ENCODE results near the gene UBXN1. TPM values are rescaled to one million over a fixed set of nuclear protein-coding genes. Genes with fewer than 3 reads are reported as not detected.

Gene UBXN1
- total RNA-seq, 1 experiment from 2014 or later: 150 TPM

GRCh38 chr11:62688491-62688890 is 9.6 kb upstream of the UBXN1 start:
- Histone ChIP-seq H3K36me3 (ENCODE audit: low read depth) (0 out of 2 replicates have a peak, but pooled peaks cover 12% of the 10 kb centered on the region), H3K27me3 (ENCODE audit: insufficient read depth, low read depth) (no peaks in the 10 kb centered on the region), H3K4me3 (no peak overlapping the region), H3K79me2 (ENCODE audit: low read depth) (no peaks in the 10 kb centered on the region), H3K4me1 (replicated peaks; ENCODE audit: insufficient read depth) (no peaks in the 10 kb centered on the region), H3K9me2 (ENCODE audit: insufficient read depth) (no peaks in the 10 kb centered on the region), H2AFZ (no peak overlapping the region), H3K27ac (no peak overlapping the region), H3K4me2 (no peak overlapping the region), H3F3A (ENCODE audit: insufficient read depth, low read depth) (peaks cover 19% of the 10 kb centered on the region), H4K20me1 (ENCODE audit: insufficient read depth) (no peaks in the 10 kb centered on the region), H3K9me3 (ENCODE audit: insufficient read depth, low read depth) (no peaks in the 10 kb centered on the region)
- no TSS peak for BruUV-seq (replicated peaks)
- TF ChIP-seq CTCF (conservative IDR thresholded peaks at IDR 0.05) (no peak), EZH2 (IDR thresholded peaks at IDR 0.05; ENCODE audit: low read depth) (no peak)
- intact Hi-C loops (cut with micrococcal nuclease; ENCODE audit: unreplicated experiment): no loop called here
- ChIA-PET POLR2A (ENCODE audit: unreplicated experiment) (no interaction called here), CTCF (no interaction called here)
- DNase-seq: no peak

GRCh38 chr11:62687508-62688396 is 8.9 kb upstream of the UBXN1 start:
- intact Hi-C loops (cut with micrococcal nuclease; ENCODE audit: unreplicated experiment): no loop called here
- CTCF ChIA-PET: no interaction called here
- H3K9me3 ChIP-seq (ENCODE audit: insufficient read depth, low read depth): no peaks in the 10 kb centered on the region
- H3K36me3 ChIP-seq (ENCODE audit: low read depth): 0 out of 2 replicates have a peak, but pooled peaks cover 6% of the 10 kb centered on the region
- DNase-seq: no peak
- POLR2A ChIA-PET (ENCODE audit: unreplicated experiment): no interaction called here
- H3K9me2 ChIP-seq (ENCODE audit: insufficient read depth): no peaks in the 10 kb centered on the region
- H3K27me3 ChIP-seq (ENCODE audit: insufficient read depth, low read depth): no peaks in the 10 kb centered on the region
- TF ChIP-seq CTCF (conservative IDR thresholded peaks at IDR 0.05) (no peak), EZH2 (IDR thresholded peaks at IDR 0.05; ENCODE audit: low read depth) (no peak)
- no peak overlapping the region for H3K27ac ChIP-seq
- no peaks in the 10 kb centered on the region for H3K79me2 ChIP-seq (ENCODE audit: low read depth)
- no peaks in the 10 kb centered on the region for H3K4me1 ChIP-seq (replicated peaks; ENCODE audit: insufficient read depth)
- no peaks in the 10 kb centered on the region for H4K20me1 ChIP-seq (ENCODE audit: insufficient read depth)
- no TSS peak for BruUV-seq (replicated peaks)
- H3F3A ChIP-seq (ENCODE audit: insufficient read depth, low read depth): peaks cover 19% of the 10 kb centered on the region
- H3K4me3 ChIP-seq: no peak overlapping the region
- H3K4me2 ChIP-seq: no peak overlapping the region
- H2AFZ ChIP-seq: no peak overlapping the region

- DNase-seq: no peak
- POLR2A ChIA-PET (ENCODE audit: unreplicated experiment): no interaction called here
- intact Hi-C loops (cut with micrococcal nuclease; ENCODE audit: unreplicated experiment): no loop called here
- Histone ChIP-seq H3K27me3 (ENCODE audit: insufficient read depth, low read depth) (no peaks in the 10 kb centered on the region), H3K4me3 (no peak overlapping the region), H3K9me3 (ENCODE audit: insufficient read depth, low read depth) (no peaks in the 10 kb centered on the region), H3K79me2 (ENCODE audit: low read depth) (peaks cover 14% of the 10 kb centered on the region), H4K20me1 (ENCODE audit: insufficient read depth) (no peaks in the 10 kb centered on the region), H3K36me3 (ENCODE audit: low read depth) (0 out of 2 replicates have a peak, but pooled peaks cover 5% of the 10 kb centered on the region), H3K4me1 (replicated peaks; ENCODE audit: insufficient read depth) (peaks cover 21% of the 10 kb centered on the region), H2AFZ (no peak overlapping the region), H3F3A (ENCODE audit: insufficient read depth, low read depth) (peaks cover 29% of the 10 kb centered on the region), H3K27ac (no peak overlapping the region), H3K9me2 (ENCODE audit: insufficient read depth) (no peaks in the 10 kb centered on the region), H3K4me2 (no peak overlapping the region)
- CTCF ChIA-PET: no interaction called here
- no TSS peak for BruUV-seq (replicated peaks)
- TF ChIP-seq EZH2 (IDR thresholded peaks at IDR 0.05; ENCODE audit: low read depth): no peak
- TF ChIP-seq CTCF (conservative IDR thresholded peaks at IDR 0.05): no peak
Measured at GRCh38 chr11:62682518-62682917, 3.6 kb upstream of the UBXN1 start.
